Measurements from ENCODE around the gene TASP1.

DNA sequence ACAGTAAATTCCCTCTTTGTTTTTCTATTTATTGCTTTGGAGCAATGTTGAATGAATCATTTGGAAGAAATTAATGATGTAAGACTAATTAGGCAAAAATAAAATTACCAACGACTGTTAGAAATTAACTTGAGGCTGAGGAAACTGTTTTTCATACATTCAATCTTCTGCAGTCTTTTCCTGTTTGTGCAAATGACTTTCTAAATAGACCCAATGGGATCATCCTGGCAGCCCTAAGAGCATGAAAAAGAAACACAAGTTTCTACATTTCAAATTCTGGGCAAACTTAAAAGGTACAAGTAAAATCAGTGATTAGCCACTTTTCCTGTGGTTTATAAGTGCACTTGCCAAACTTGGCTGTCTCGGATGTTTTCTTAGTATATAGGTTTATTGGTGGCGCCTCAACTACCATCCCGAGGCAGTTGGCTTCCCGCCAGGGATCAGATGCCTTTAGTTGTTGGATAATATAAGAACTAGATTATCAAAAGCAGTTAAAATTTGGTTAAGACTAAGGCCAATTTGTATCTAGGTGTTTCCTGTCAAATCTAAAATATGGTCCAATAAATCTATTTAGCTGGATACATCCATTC is 236.5 kb downstream of the TASP1 start:
- TF ChIP-seq, protein P1, sequence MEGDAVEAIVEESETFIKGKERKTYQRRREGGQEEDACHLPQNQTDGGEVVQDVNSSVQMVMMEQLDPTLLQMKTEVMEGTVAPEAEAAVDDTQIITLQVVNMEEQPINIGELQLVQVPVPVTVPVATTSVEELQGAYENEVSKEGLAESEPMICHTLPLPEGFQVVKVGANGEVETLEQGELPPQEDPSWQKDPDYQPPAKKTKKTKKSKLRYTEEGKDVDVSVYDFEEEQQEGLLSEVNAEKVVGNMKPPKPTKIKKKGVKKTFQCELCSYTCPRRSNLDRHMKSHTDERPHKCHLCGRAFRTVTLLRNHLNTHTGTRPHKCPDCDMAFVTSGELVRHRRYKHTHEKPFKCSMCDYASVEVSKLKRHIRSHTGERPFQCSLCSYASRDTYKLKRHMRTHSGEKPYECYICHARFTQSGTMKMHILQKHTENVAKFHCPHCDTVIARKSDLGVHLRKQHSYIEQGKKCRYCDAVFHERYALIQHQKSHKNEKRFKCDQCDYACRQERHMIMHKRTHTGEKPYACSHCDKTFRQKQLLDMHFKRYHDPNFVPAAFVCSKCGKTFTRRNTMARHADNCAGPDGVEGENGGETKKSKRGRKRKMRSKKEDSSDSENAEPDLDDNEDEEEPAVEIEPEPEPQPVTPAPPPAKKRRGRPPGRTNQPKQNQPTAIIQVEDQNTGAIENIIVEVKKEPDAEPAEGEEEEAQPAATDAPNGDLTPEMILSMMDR (IDR thresholded peaks at IDR 0.05) = no peak
- TF ChIP-seq POLR2A (IDR thresholded peaks at IDR 0.05) = no peak
